ENCODE data around the gene SPIB. TPM values are rescaled to one million over a fixed set of nuclear protein-coding genes. Genes with fewer than 3 reads are reported as not detected.

Gene SPIB
- total and polyA plus RNA-seq, 4 donors: 0.09 to 5.0 (median 0.36) TPM

- H3K36me3 ChIP-seq (ENCODE audit: control insufficient read depth in 4 of 4, insufficient read depth in 3 of 4, low read depth in 1 of 4, low read length in 3 of 4): peaks cover 0 to 4% (median 1%) of the 10 kb centered on the region in 4 donors
- no peak overlapping the region for H3K9ac ChIP-seq (ENCODE audit: low read depth in 1 of 2, low read length in 2 of 2)
- no peaks in the 10 kb centered on the region for H3K4me1 ChIP-seq (ENCODE audit: control insufficient read depth in 4 of 4, insufficient read depth in 4 of 4, low read length in 3 of 4)
- H3K27me3 ChIP-seq (ENCODE audit: control insufficient read depth in 4 of 4, insufficient read depth in 4 of 4, low read length in 3 of 4): peaks cover 0 to 3% (median 0%) of the 10 kb centered on the region in 4 donors
- WGBS: 96% methylated on average over 13 of the region's 13 CpGs
- H3K4me3 ChIP-seq (ENCODE audit: low read depth in 1 of 3, low read length in 3 of 3): no peak overlapping the region
- H3K27ac ChIP-seq (ENCODE audit: low read depth in 1 of 2, low read length in 2 of 2): no peak overlapping the region
- TF ChIP-seq, protein P1, sequence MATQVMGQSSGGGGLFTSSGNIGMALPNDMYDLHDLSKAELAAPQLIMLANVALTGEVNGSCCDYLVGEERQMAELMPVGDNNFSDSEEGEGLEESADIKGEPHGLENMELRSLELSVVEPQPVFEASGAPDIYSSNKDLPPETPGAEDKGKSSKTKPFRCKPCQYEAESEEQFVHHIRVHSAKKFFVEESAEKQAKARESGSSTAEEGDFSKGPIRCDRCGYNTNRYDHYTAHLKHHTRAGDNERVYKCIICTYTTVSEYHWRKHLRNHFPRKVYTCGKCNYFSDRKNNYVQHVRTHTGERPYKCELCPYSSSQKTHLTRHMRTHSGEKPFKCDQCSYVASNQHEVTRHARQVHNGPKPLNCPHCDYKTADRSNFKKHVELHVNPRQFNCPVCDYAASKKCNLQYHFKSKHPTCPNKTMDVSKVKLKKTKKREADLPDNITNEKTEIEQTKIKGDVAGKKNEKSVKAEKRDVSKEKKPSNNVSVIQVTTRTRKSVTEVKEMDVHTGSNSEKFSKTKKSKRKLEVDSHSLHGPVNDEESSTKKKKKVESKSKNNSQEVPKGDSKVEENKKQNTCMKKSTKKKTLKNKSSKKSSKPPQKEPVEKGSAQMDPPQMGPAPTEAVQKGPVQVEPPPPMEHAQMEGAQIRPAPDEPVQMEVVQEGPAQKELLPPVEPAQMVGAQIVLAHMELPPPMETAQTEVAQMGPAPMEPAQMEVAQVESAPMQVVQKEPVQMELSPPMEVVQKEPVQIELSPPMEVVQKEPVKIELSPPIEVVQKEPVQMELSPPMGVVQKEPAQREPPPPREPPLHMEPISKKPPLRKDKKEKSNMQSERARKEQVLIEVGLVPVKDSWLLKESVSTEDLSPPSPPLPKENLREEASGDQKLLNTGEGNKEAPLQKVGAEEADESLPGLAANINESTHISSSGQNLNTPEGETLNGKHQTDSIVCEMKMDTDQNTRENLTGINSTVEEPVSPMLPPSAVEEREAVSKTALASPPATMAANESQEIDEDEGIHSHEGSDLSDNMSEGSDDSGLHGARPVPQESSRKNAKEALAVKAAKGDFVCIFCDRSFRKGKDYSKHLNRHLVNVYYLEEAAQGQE (IDR thresholded peaks at IDR 0.05): no peak
- no peak for TF ChIP-seq ATF3 (IDR thresholded peaks at IDR 0.05)
- TF ChIP-seq RAD21 (IDR thresholded peaks at IDR 0.05): no peak
- TF ChIP-seq FOXA2 (IDR thresholded peaks at IDR 0.05): no peak
- TF ChIP-seq FOXA1 (IDR thresholded peaks at IDR 0.05): no peak
- TF ChIP-seq HNF4A (conservative IDR thresholded peaks at IDR 0.05): no peak
- no peak for TF ChIP-seq NR2F2 (IDR thresholded peaks at IDR 0.05)
- no peak for TF ChIP-seq EGR1 (IDR thresholded peaks at IDR 0.05; ENCODE audit: low read depth in 2 of 2)
- no peak for TF ChIP-seq RXRA (IDR thresholded peaks at IDR 0.05)
- no peak for TF ChIP-seq CTCF (IDR thresholded peaks at IDR 0.05; ENCODE audit: low read depth, low read length, missing input control)
- TF ChIP-seq GABPA (IDR thresholded peaks at IDR 0.05 in 1 of 2, conservative IDR thresholded peaks at IDR 0.05 in 1 of 2): no peak
- no peak for TF ChIP-seq TAF1 (conservative IDR thresholded peaks at IDR 0.05)
- no peak for TF ChIP-seq JUND (IDR thresholded peaks at IDR 0.05)
- no peaks in the 10 kb centered on the region for H3K9me3 ChIP-seq (ENCODE audit: control insufficient read depth in 4 of 4, low read length in 3 of 4)
- DNase-seq (ENCODE audit: low spot score): no peak
Measured at GRCh38 chr19:50413096-50413495, 5.6 kb upstream of the SPIB start.

DNA sequence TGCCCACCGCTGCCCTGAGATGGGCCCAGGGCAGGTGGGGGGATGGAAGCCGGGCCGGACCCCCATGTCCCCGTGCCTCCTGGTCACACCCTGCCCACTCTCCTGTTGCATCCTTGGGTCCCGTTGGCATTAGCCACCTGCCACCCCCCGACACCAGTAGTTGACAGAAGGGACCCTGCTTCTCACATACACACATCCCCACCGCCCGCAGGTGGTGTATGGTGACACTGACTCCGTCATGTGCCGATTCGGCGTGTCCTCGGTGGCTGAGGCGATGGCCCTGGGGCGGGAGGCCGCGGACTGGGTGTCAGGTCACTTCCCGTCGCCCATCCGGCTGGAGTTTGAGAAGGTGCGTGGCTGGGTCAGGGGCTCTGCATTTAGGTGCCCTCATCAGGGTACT, 5.2 kb upstream of the SPIB start:
- Histone ChIP-seq H3K27me3 (ENCODE audit: control insufficient read depth in 4 of 4, insufficient read depth in 4 of 4, low read length in 3 of 4) (peaks cover 0 to 3% (median 0%) of the 10 kb centered on the region in 4 donors), H3K27ac (ENCODE audit: low read depth in 1 of 2, low read length in 2 of 2) (no peak overlapping the region), H3K36me3 (ENCODE audit: control insufficient read depth in 4 of 4, insufficient read depth in 3 of 4, low read depth in 1 of 4, low read length in 3 of 4) (peaks cover 0 to 4% (median 1%) of the 10 kb centered on the region in 4 donors), H3K9ac (ENCODE audit: low read depth in 1 of 2, low read length in 2 of 2) (no peak overlapping the region), H3K4me3 (ENCODE audit: low read depth in 1 of 3, low read length in 3 of 3) (no peak overlapping the region), H3K9me3 (ENCODE audit: control insufficient read depth in 4 of 4, low read length in 3 of 4) (no peaks in the 10 kb centered on the region), H3K4me1 (ENCODE audit: control insufficient read depth in 4 of 4, insufficient read depth in 4 of 4, low read length in 3 of 4) (no peaks in the 10 kb centered on the region)
- TF ChIP-seq TAF1 (conservative IDR thresholded peaks at IDR 0.05) (no peak), HNF4G (IDR thresholded peaks at IDR 0.05) (no peak), SP1 (IDR thresholded peaks at IDR 0.05) (no peak)
- DNase-seq (ENCODE audit: low spot score): peak; percentile 30
- WGBS: 95% methylated on average over 21 of the region's 21 CpGs

All from liver (tissue), 9 donors.